ENCODE measurements around the gene HIGD1C. TPM values are rescaled to one million over a fixed set of nuclear protein-coding genes. Genes with fewer than 3 reads are reported as not detected.
"Not testable (repeated sequence)": the region's sequence is repeated elsewhere in the genome, so short reads cannot be mapped to it uniquely, and the experiment has no call there.

The HIGD1C gene
- total RNA-seq, 1 donor from 2014 or later: not detected

DNA sequence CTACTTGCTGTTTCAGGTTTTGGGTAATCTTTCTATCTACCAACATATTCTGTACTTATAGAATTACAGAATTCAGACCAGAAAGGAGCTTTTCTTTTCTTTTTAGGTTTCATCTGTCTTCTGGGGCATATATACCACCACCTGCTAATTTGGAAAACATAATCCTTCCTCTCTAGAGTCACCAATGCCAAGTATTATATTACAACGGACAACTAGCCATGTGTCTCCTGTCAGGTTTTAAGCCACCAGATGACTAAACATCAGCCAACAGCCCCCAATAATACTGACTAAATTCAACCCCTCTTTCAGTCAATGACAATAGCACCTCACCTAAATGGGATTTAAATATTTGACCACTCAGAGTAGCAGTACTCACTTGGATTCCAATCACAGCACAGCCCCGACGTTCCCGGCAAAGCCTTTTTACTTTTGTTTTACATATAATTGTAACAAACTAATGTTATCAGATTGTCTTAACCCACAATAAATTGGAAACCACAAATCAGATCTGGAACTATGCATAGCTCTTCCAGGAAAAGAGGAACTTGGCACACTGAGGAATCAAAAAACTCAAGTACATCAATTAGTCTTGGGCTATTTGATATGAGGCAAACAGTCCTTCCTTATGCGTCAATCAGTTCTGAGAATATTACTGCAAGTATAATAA, 60.4 kb downstream of the HIGD1C start:
- Mint-ChIP-seq H3K27me3 (ENCODE audit: unreplicated experiment) (no peaks in the 10 kb centered on the region), H3K4me1 (ENCODE audit: unreplicated experiment) (peaks cover 15% of the 10 kb centered on the region), H3K27ac (ENCODE audit: unreplicated experiment) (no peak overlapping the region), H3K4me3 (ENCODE audit: unreplicated experiment) (no peak overlapping the region), H3K9me3 (ENCODE audit: unreplicated experiment) (no peaks in the 10 kb centered on the region), H3K36me3 (ENCODE audit: unreplicated experiment) (peaks cover 2% of the 10 kb centered on the region)
- DNase-seq (ENCODE audit: extremely low spot score, unreplicated experiment): no peak
- TF ChIP-seq, protein P1, sequence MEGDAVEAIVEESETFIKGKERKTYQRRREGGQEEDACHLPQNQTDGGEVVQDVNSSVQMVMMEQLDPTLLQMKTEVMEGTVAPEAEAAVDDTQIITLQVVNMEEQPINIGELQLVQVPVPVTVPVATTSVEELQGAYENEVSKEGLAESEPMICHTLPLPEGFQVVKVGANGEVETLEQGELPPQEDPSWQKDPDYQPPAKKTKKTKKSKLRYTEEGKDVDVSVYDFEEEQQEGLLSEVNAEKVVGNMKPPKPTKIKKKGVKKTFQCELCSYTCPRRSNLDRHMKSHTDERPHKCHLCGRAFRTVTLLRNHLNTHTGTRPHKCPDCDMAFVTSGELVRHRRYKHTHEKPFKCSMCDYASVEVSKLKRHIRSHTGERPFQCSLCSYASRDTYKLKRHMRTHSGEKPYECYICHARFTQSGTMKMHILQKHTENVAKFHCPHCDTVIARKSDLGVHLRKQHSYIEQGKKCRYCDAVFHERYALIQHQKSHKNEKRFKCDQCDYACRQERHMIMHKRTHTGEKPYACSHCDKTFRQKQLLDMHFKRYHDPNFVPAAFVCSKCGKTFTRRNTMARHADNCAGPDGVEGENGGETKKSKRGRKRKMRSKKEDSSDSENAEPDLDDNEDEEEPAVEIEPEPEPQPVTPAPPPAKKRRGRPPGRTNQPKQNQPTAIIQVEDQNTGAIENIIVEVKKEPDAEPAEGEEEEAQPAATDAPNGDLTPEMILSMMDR (IDR thresholded peaks at IDR 0.05): no peak

DNA sequence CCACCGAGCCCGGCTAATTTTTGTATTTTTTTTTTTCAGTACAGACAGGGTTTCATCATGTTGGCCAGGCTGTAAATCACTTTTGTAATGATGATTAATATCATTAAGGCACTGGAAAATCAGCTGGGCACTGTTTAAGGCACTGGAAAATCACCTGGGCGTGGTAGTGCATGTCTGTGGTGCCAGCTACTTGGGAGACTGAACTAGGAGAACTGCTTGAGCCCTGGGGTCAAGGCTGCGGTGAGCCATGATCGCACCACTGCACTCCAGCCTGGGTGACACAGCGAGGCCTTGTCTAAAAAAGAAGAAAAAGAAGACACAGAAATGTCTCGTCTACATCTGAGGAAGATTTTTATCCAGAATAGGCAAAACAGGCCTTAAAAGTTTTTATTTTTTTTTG, 61.1 kb downstream of the HIGD1C start:
- TF ChIP-seq, protein P1 (IDR thresholded peaks at IDR 0.05): no peak
- Mint-ChIP-seq H3K27ac (ENCODE audit: unreplicated experiment) (no peak overlapping the region), H3K4me3 (ENCODE audit: unreplicated experiment) (no peak overlapping the region), H3K27me3 (ENCODE audit: unreplicated experiment) (no peaks in the 10 kb centered on the region), H3K4me1 (ENCODE audit: unreplicated experiment) (peaks cover 15% of the 10 kb centered on the region), H3K9me3 (ENCODE audit: unreplicated experiment) (no peaks in the 10 kb centered on the region), H3K36me3 (ENCODE audit: unreplicated experiment) (no peaks in the 10 kb centered on the region)
- DNase-seq (ENCODE audit: extremely low spot score, unreplicated experiment): no peak

- H3K9me3 Mint-ChIP-seq (ENCODE audit: unreplicated experiment); DNase-seq (ENCODE audit: extremely low spot score, unreplicated experiment); H3K4me3 Mint-ChIP-seq (ENCODE audit: unreplicated experiment); H3K27me3 Mint-ChIP-seq (ENCODE audit: unreplicated experiment); H3K36me3 Mint-ChIP-seq (ENCODE audit: unreplicated experiment); H3K27ac Mint-ChIP-seq (ENCODE audit: unreplicated experiment): not testable (repeated sequence)
- H3K4me1 Mint-ChIP-seq (ENCODE audit: unreplicated experiment): peaks cover 14% of the 10 kb centered on the region
Observed at GRCh38 chr12:51014467-51014866, 62.1 kb downstream of the HIGD1C start.

DNA sequence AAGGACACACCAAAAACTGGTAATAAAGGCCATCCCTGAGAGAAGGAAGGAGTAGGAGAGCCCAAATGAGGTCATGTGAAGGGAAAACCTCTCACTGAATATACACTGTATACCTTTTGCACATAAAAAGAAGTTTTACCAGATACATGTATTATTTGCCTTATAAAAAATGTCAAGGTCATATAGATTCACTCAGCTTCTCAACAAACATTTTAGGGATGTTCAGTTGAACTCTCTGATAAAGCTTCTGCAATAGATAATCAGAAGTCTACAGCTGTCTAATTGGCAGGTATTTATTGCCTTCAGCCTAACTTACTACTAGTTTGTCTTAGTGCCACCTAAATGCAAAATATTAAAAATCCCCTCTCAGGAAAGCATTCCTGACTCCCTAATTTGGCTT, 65.1 kb downstream of the HIGD1C start:
- no peaks in the 10 kb centered on the region for H3K9me3 Mint-ChIP-seq (ENCODE audit: unreplicated experiment)
- H3K4me3 Mint-ChIP-seq (ENCODE audit: unreplicated experiment): no peak overlapping the region
- peak overlapping the region; percentile 48 for H3K27ac Mint-ChIP-seq (ENCODE audit: unreplicated experiment)
- peaks cover 9% of the 10 kb centered on the region for H3K4me1 Mint-ChIP-seq (ENCODE audit: unreplicated experiment)
- H3K27me3 Mint-ChIP-seq (ENCODE audit: unreplicated experiment): no peaks in the 10 kb centered on the region
- TF ChIP-seq, protein P1 (IDR thresholded peaks at IDR 0.05): no peak
- peaks cover 1% of the 10 kb centered on the region for H3K36me3 Mint-ChIP-seq (ENCODE audit: unreplicated experiment)
- DNase-seq (ENCODE audit: extremely low spot score, unreplicated experiment): no peak

DNA sequence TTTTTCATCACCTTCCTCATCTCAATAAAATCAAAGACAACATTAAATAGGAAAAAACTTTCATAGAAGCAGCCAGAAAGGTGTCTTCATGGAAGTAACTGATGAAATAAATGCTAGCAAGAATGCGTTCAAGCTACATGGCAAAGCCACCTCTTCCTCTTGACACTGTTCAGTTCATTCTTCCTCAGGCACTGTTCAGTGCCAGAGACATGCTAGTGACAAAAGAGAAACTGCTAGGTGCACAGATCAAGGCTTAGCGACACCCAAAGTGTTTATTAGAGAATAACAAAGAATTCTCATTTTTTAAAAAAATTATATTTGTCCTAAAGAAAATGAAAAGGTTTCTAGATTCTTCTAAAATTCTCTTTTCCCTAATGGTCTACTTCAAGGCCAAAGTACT, 66.6 kb downstream of the HIGD1C start:
- Mint-ChIP-seq H3K27ac (ENCODE audit: unreplicated experiment) (no peak overlapping the region), H3K27me3 (ENCODE audit: unreplicated experiment) (no peaks in the 10 kb centered on the region), H3K4me3 (ENCODE audit: unreplicated experiment) (no peak overlapping the region), H3K4me1 (ENCODE audit: unreplicated experiment) (peaks cover 19% of the 10 kb centered on the region), H3K36me3 (ENCODE audit: unreplicated experiment) (peaks cover 1% of the 10 kb centered on the region), H3K9me3 (ENCODE audit: unreplicated experiment) (no peaks in the 10 kb centered on the region)
- no peak for DNase-seq (ENCODE audit: extremely low spot score, unreplicated experiment)
- TF ChIP-seq, protein P1 (IDR thresholded peaks at IDR 0.05): no peak
